Stimulated activated CD8-positive, alpha-beta memory T cell treated with anti-CD3 and anti-CD28 coated beads, Interleukin-12 subunit alpha, Interleukin-12 subunit beta, amount 100 ng/mL, for 24 hours (primary cell): Measurements from ENCODE around the gene WNK2.

ENCODE experiments used
- DNase-seq: peaks from one replicate; pipeline ENCODE4 v3.0.0-alpha.2; 2020; ENCODE audit errors: extremely low read depth

The WNK2 gene

GRCh38 chr9:93161786-93162562 is 22.0 kb upstream of the WNK2 start:
- DNase-seq: no peak

GRCh38 chr9:93164085-93164484 is 19.9 kb upstream of the WNK2 start:
- DNase-seq: no peak

GRCh38 chr9:93166699-93167098 is 17.2 kb upstream of the WNK2 start:
- no peak for DNase-seq

- DNase-seq: no peak
Measured at GRCh38 chr9:93167185-93167584, 16.8 kb upstream of the WNK2 start.

GRCh38 chr9:93167838-93168237 is 16.1 kb upstream of the WNK2 start:
- DNase-seq: no peak

- DNase-seq: no peak
Measured at GRCh38 chr9:93168581-93168980, 15.4 kb upstream of the WNK2 start.

- no peak for DNase-seq
Measured at GRCh38 chr9:93169444-93169843, 14.5 kb upstream of the WNK2 start.

- DNase-seq: no peak
Measured at GRCh38 chr9:93170571-93170970, 13.4 kb upstream of the WNK2 start.

- no peak for DNase-seq
Measured at GRCh38 chr9:93171261-93171990, 12.5 kb upstream of the WNK2 start.

GRCh38 chr9:93172666-93173364 is 11.1 kb upstream of the WNK2 start:
- no peak for DNase-seq

GRCh38 chr9:93173365-93174051 is 10.4 kb upstream of the WNK2 start:
- DNase-seq: no peak

GRCh38 chr9:93174976-93175375 is 9.0 kb upstream of the WNK2 start:
- DNase-seq: no peak

- DNase-seq: no peak
Measured at GRCh38 chr9:93177676-93178075, 6.3 kb upstream of the WNK2 start.

GRCh38 chr9:93178851-93179786 is 4.8 kb upstream of the WNK2 start:
- DNase-seq: no peak

GRCh38 chr9:93180938-93181337 is 3.0 kb upstream of the WNK2 start:
- DNase-seq: no peak

GRCh38 chr9:93181672-93182435 is 2.1 kb upstream of the WNK2 start:
- no peak for DNase-seq

GRCh38 chr9:93182572-93182971 is 1.4 kb upstream of the WNK2 start:
- DNase-seq: no peak

- no peak for DNase-seq
Measured at GRCh38 chr9:93183131-93183662, 742 bp upstream of the WNK2 start.

GRCh38 chr9:93184432-93185265 is 710 bp downstream of the WNK2 start:
- no peak for DNase-seq
